Transverse colon (tissue), 4 donors: ENCODE measurements around the gene CCNI2.

ENCODE experiments used
- EP300 ChIP-seq: sonication (generic); formaldehyde crosslinking; IDR thresholded peaks from one replicate; pipeline ENCODE4 v1.6.1; 2017; ENCODE audit warnings: antibody characterized with exemption, low read depth
- POLR2A ChIP-seq: fragments of 450-650 bp; IDR thresholded peaks from one replicate; pipeline ENCODE4 v1.6.1; 2016; ENCODE audit warnings: antibody characterized with exemption, mild to moderate bottlenecking, moderate library complexity
- POLR2AphosphoS5 ChIP-seq, 3 donors: sonication (generic); formaldehyde crosslinking; IDR thresholded peaks; one replicate each; pipeline ENCODE4 v1.6.1; 2016; ENCODE audit warnings: antibody characterized with exemption in 3 of 3
- TF ChIP-seq, protein P1 (sequence below), 5 experiments: fragments of 200-600 bp in 3 of 5; fragments of 450-650 bp in 2 of 5; sonication (generic) in 3 of 5; IDR thresholded peaks; 1 replicate in 2 of 5; 2 replicates in 3 of 5; pipeline ENCODE4 v1.5.1; 2016 to 2017; ENCODE audit warnings: antibody characterized with exemption in 5 of 5, inconsistent platforms in 3 of 5, mild to moderate bottlenecking in 2 of 5, moderate library complexity in 1 of 5

DNA sequence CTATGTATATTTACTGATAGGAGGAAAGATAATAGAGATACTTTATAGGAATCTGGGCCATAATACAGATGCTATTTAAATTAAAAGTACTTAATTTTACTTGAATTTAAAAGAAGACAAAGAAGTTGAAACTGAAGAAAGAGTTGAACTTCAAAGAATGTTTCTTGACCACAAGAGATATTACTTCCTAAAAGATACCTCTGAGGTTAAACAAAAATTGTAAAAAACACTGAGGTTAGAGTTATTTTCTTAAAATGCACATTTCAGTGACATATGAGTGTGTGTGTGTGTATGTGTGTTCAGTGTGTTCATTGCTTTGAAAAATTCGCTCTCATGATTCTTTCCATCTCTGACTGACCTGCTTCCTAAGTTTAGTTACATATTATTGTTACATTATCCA, 33.4 kb downstream of the CCNI2 start:
- no peak for TF ChIP-seq POLR2AphosphoS5 (IDR thresholded peaks at IDR 0.05)
- TF ChIP-seq, protein P1, sequence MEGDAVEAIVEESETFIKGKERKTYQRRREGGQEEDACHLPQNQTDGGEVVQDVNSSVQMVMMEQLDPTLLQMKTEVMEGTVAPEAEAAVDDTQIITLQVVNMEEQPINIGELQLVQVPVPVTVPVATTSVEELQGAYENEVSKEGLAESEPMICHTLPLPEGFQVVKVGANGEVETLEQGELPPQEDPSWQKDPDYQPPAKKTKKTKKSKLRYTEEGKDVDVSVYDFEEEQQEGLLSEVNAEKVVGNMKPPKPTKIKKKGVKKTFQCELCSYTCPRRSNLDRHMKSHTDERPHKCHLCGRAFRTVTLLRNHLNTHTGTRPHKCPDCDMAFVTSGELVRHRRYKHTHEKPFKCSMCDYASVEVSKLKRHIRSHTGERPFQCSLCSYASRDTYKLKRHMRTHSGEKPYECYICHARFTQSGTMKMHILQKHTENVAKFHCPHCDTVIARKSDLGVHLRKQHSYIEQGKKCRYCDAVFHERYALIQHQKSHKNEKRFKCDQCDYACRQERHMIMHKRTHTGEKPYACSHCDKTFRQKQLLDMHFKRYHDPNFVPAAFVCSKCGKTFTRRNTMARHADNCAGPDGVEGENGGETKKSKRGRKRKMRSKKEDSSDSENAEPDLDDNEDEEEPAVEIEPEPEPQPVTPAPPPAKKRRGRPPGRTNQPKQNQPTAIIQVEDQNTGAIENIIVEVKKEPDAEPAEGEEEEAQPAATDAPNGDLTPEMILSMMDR (IDR thresholded peaks at IDR 0.05) = no peak
- no peak for TF ChIP-seq POLR2A
- no peak for TF ChIP-seq EP300
